H9 (cell line): Measurements from ENCODE around the gene RPUSD2. TPM values are rescaled to one million over a fixed set of nuclear protein-coding genes. Genes with fewer than 3 reads are reported as not detected.
A peak's percentile ranks its signal among the peaks of the same experiment; 100 is the strongest.
"Not testable (repeated sequence)": the region's sequence is repeated elsewhere in the genome, so short reads cannot be mapped to it uniquely, and the experiment has no call there.

Experiments
- DNase-seq: peaks from one replicate; pipeline ENCODE4 v3.0.0-alpha.2; 2017
- H2AFZ ChIP-seq: one replicate; pipeline ENCODE4 v1.6.1; 2013; ENCODE audit warnings: mild to moderate bottlenecking, low read length, control low read depth, moderate library complexity
- H2AK5ac ChIP-seq: 2 replicates; pipeline ENCODE4 v1.6.1; 2013; ENCODE audit warnings: low read length, control low read depth, mixed read lengths; ENCODE audit not compliant: insufficient read length
- H2BK120ac ChIP-seq: one replicate; pipeline ENCODE4 v1.6.1; 2013; ENCODE audit warnings: low read depth, mild to moderate bottlenecking, low read length, control low read depth, inconsistent platforms; ENCODE audit not compliant: poor library complexity, severe bottlenecking
- H2BK12ac ChIP-seq: 2 replicates; pipeline ENCODE4 v1.6.1; 2013; ENCODE audit warnings: low read length, control low read depth, mixed read lengths, low read depth; ENCODE audit not compliant: insufficient read length
- H2BK15ac ChIP-seq: 2 replicates; pipeline ENCODE4 v1.6.1; 2013; ENCODE audit warnings: low read depth, low read length, control low read depth
- H2BK20ac ChIP-seq: one replicate; pipeline ENCODE4 v1.6.1; 2013; ENCODE audit warnings: low read depth, mild to moderate bottlenecking, low read length, control low read depth, inconsistent platforms; ENCODE audit not compliant: poor library complexity, severe bottlenecking
- H2BK5ac ChIP-seq: 2 replicates; pipeline ENCODE4 v1.6.1; 2013; ENCODE audit warnings: low read length, control low read depth, mixed read lengths; ENCODE audit not compliant: insufficient read length
- H3K14ac ChIP-seq: 2 replicates; pipeline ENCODE4 v1.6.1; 2013; ENCODE audit warnings: low read length, control low read depth; ENCODE audit not compliant: insufficient read depth
- H3K18ac ChIP-seq: 2 replicates; pipeline ENCODE4 v1.6.1; 2013; ENCODE audit warnings: low read depth, mild to moderate bottlenecking, mixed read lengths, low read length, control low read depth; ENCODE audit not compliant: insufficient read length
- H3K23ac ChIP-seq: 2 replicates; pipeline ENCODE4 v1.6.1; 2013; ENCODE audit warnings: low read length, control low read depth, mixed read lengths, low read depth; ENCODE audit not compliant: insufficient read length
- H3K23me2 ChIP-seq: 2 replicates; pipeline ENCODE4 v1.6.1; 2013; ENCODE audit warnings: low read depth, mild to moderate bottlenecking, mixed read lengths, low read length, control low read depth; ENCODE audit not compliant: insufficient read length, poor library complexity, severe bottlenecking
- H3K27ac ChIP-seq: 2 replicates; pipeline ENCODE4 v1.5.1; 2013; ENCODE audit warnings: low read length, control low read depth, mixed read lengths, low read depth; ENCODE audit not compliant: insufficient read length
- H3K27me3 ChIP-seq: 2 replicates; pipeline ENCODE4 v1.6.1; 2013; ENCODE audit warnings: low read length, control low read depth, inconsistent platforms; ENCODE audit not compliant: insufficient read depth
- H3K4ac ChIP-seq: 2 replicates; pipeline ENCODE4 v1.6.1; 2013; ENCODE audit warnings: low read depth, mild to moderate bottlenecking, control low read depth, inconsistent platforms, low read length, moderate library complexity
- H3K4me1 ChIP-seq: 2 replicates; pipeline ENCODE4 v1.6.1; 2013; ENCODE audit warnings: low read length, control low read depth, inconsistent platforms; ENCODE audit not compliant: insufficient read depth
- H3K4me2 ChIP-seq: 2 replicates; pipeline ENCODE4 v1.6.1; 2013; ENCODE audit warnings: low read length, control low read depth, mixed read lengths; ENCODE audit not compliant: insufficient read length, insufficient read depth
- H3K56ac ChIP-seq: 2 replicates; pipeline ENCODE4 v1.6.1; 2013; ENCODE audit warnings: low read depth, mild to moderate bottlenecking, mixed read lengths, low read length, control low read depth; ENCODE audit not compliant: insufficient read length
- H3K79me1 ChIP-seq: 2 replicates; pipeline ENCODE4 v1.6.1; 2013; ENCODE audit warnings: low read depth, mild to moderate bottlenecking, moderate library complexity, low read length, control low read depth, inconsistent platforms; ENCODE audit not compliant: insufficient read depth, poor library complexity, severe bottlenecking
- H3K79me2 ChIP-seq: 2 replicates; pipeline ENCODE4 v1.6.1; 2013; ENCODE audit warnings: low read length, control low read depth, inconsistent platforms; ENCODE audit not compliant: insufficient read depth
- H3K9ac ChIP-seq: 2 replicates; pipeline ENCODE4 v1.6.1; 2013; ENCODE audit warnings: low read length, control low read depth, mixed read lengths; ENCODE audit not compliant: insufficient read length; ENCODE audit errors: extremely low read depth
- H3K9me3 ChIP-seq: one replicate; pipeline ENCODE4 v1.6.1; 2013; ENCODE audit warnings: low read depth, low read length, inconsistent platforms; ENCODE audit not compliant: control insufficient read depth
- H3T11ph ChIP-seq: one replicate; pipeline ENCODE4 v1.6.1; 2013; ENCODE audit warnings: mild to moderate bottlenecking, low read length, control low read depth, inconsistent platforms
- H4K20me1 ChIP-seq: one replicate; pipeline ENCODE4 v1.6.1; 2013; ENCODE audit not compliant: control insufficient read depth, insufficient read length, insufficient read depth
- H4K5ac ChIP-seq: 2 replicates; pipeline ENCODE4 v1.6.1; 2013; ENCODE audit warnings: low read depth, mild to moderate bottlenecking, mixed read lengths, low read length, control low read depth; ENCODE audit not compliant: insufficient read length
- H4K8ac ChIP-seq: replicated peaks from 2 replicates; pipeline ENCODE4 v1.6.1; 2013; ENCODE audit warnings: low read length, control low read depth, mixed read lengths, low read depth; ENCODE audit not compliant: insufficient read length
- H4K91ac ChIP-seq: 2 replicates; pipeline ENCODE4 v1.6.1; 2013; ENCODE audit warnings: low read depth, mild to moderate bottlenecking, moderate library complexity, mixed read lengths, low read length, control low read depth; ENCODE audit not compliant: insufficient read length
- H3K27ac Mint-ChIP-seq, 3 experiments: 2 replicates in 2 of 3; 3 replicates in 1 of 3; pipeline ENCODE4 v1.8.0; 2020 to 2021; ENCODE audit warnings: mixed read lengths in 3 of 3, mild to moderate bottlenecking in 1 of 3, moderate library complexity in 1 of 3
- H3K27me3 Mint-ChIP-seq: 2 replicates; pipeline ENCODE4 v1.8.0; 2021; ENCODE audit warnings: low read depth, mild to moderate bottlenecking, moderate library complexity, mixed read lengths
- H3K36me3 Mint-ChIP-seq, 3 experiments: 2 replicates in 2 of 3; 3 replicates in 1 of 3; pipeline ENCODE4 v1.8.0; 2020 to 2021; ENCODE audit warnings: low read depth in 3 of 3, mixed read lengths in 3 of 3; ENCODE audit not compliant: insufficient read depth in 1 of 3
- H3K4me1 Mint-ChIP-seq, 2 experiments: 2 replicates each; pipeline ENCODE4 v1.8.0; 2020; ENCODE audit warnings: mixed read lengths in 2 of 2
- H3K4me3 Mint-ChIP-seq, 2 experiments: 2 replicates in 1 of 2; 3 replicates in 1 of 2; pipeline ENCODE4 v1.8.0; 2020 to 2021; ENCODE audit warnings: mild to moderate bottlenecking in 2 of 2, mixed read lengths in 2 of 2, moderate library complexity in 1 of 2
- H3K9me3 Mint-ChIP-seq, 2 experiments: 2 replicates in 1 of 2; 3 replicates in 1 of 2; pipeline ENCODE4 v1.8.0; 2020; ENCODE audit warnings: mild to moderate bottlenecking in 2 of 2, mixed read lengths in 2 of 2, moderate library complexity in 1 of 2
- WGBS: extraction: QIAGEN DNeasy Blood & Tissue Kit; methylation state at CpG from one replicate; pipeline ENCODE4 v1.1.7; 2013; ENCODE audit warnings: missing lambda C conversion rate, low lambda C conversion rate, mixed read lengths; ENCODE audit not compliant: insufficient read length; ENCODE audit errors: extremely low coverage; 5-methylcytosine and 5-hydroxymethylcytosine counted together
- total RNA-seq: library from RNA; stranded (reverse); gene quantifications from 2 replicates; pipeline ENCODE4 v1.2.1, GENCODE V29; 2021
- TF ChIP-seq, protein P1 (sequence below): fragments of 200-600 bp; sonication (generic); conservative IDR thresholded peaks from 3 replicates; pipeline ENCODE4 v1.8.0; 2021; ENCODE audit warnings: antibody characterized with exemption, mild to moderate bottlenecking

Gene RPUSD2
- total RNA-seq, 1 experiment from 2014 or later = 25.7 TPM

DNA sequence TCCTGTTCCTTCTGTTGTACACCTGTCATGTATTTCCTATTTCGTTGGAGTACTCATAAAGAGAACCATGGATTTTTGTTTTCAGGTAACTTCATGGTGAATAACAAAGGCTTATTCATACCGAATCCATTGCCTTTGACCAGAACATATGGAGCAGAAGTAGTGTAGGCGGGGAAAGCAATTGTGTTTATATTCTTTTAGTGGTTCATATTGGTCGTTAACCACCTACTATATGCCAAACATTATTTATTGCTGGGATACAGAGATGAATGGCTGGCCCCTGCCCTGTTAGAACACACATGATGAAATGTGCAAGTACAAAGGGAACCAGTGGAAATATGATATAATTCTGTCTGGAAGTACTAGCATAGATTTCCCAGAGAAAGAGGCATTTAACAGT, 9.8 kb downstream of the RPUSD2 start:
- H2AFZ ChIP-seq = no peak overlapping the region
- no peak overlapping the region for H2BK20ac ChIP-seq
- H3K9ac ChIP-seq = no peak overlapping the region
- TF ChIP-seq, protein P1, sequence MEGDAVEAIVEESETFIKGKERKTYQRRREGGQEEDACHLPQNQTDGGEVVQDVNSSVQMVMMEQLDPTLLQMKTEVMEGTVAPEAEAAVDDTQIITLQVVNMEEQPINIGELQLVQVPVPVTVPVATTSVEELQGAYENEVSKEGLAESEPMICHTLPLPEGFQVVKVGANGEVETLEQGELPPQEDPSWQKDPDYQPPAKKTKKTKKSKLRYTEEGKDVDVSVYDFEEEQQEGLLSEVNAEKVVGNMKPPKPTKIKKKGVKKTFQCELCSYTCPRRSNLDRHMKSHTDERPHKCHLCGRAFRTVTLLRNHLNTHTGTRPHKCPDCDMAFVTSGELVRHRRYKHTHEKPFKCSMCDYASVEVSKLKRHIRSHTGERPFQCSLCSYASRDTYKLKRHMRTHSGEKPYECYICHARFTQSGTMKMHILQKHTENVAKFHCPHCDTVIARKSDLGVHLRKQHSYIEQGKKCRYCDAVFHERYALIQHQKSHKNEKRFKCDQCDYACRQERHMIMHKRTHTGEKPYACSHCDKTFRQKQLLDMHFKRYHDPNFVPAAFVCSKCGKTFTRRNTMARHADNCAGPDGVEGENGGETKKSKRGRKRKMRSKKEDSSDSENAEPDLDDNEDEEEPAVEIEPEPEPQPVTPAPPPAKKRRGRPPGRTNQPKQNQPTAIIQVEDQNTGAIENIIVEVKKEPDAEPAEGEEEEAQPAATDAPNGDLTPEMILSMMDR = no peak
- H3K18ac ChIP-seq = no peak overlapping the region
- DNase-seq = no peak
- H4K91ac ChIP-seq = no peak overlapping the region
- H3K79me1 ChIP-seq = no peaks in the 10 kb centered on the region
- no peaks in the 10 kb centered on the region for H3K27me3 ChIP-seq
- H3K27ac ChIP-seq = no peak overlapping the region
- no peak overlapping the region for H3K56ac ChIP-seq
- no peak overlapping the region for H3T11ph ChIP-seq
- no peak overlapping the region for H2BK5ac ChIP-seq
- no peak overlapping the region for H4K5ac ChIP-seq
- H2AK5ac ChIP-seq = no peak overlapping the region
- H3K14ac ChIP-seq = no peak overlapping the region
- H3K23ac ChIP-seq = no peak overlapping the region
- peaks cover 2 to 18% (median 10%) of the 10 kb centered on the region in 3 experiments; a peak in 6 of 7 replicates for H3K36me3 Mint-ChIP-seq
- H3K4me3 Mint-ChIP-seq = no peak overlapping the region
- H4K20me1 ChIP-seq = no peaks in the 10 kb centered on the region
- H3K4me1 Mint-ChIP-seq = peaks cover 2% of the 10 kb centered on the region in 2 experiments; a peak in 2 of 4 replicates
- no peak overlapping the region for H3K4ac ChIP-seq
- no peak overlapping the region for H2BK12ac ChIP-seq
- H3K23me2 ChIP-seq = no peaks in the 10 kb centered on the region
- H3K4me2 ChIP-seq = no peak overlapping the region
- H3K27ac Mint-ChIP-seq = peak overlapping the region in 1 of 3 experiments; percentile 24; a peak in 1 of 7 replicates
- H2BK120ac ChIP-seq = no peak overlapping the region
- H3K9me3 Mint-ChIP-seq = peaks cover 3 to 4% of the 10 kb centered on the region in 2 experiments; a peak in 2 of 5 replicates
- no CpG with 5 or more reads among the region's 4 CpGs for WGBS
- H3K79me2 ChIP-seq = no peaks in the 10 kb centered on the region; the same call in 1 of the 2 replicates
- H3K4me1 ChIP-seq = no peaks in the 10 kb centered on the region
- no peaks in the 10 kb centered on the region for H3K9me3 ChIP-seq
- no peak overlapping the region for H2BK15ac ChIP-seq
- peaks cover 2% of the 10 kb centered on the region; the same call in 1 of the 2 replicates for H3K27me3 Mint-ChIP-seq
- H4K8ac ChIP-seq = no peak overlapping the region

DNA sequence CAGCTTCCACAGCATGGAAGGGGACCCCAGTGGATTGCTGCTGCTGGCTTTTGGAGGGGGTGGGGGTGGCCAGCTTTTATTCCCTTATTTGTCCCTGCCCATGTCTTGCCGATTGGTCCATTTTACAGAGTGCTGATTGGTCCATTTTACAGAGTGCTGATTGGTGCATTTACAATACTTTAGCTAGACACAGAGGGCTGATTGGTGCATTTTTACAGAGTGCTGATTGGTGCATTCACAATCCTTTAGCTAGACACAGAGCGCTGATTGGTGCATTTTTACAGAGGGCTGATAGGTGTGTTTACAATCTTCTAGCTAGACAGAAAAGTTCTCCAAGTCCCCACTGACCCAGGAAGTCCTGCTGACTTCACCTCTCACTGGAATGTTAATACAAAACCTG, 12.7 kb downstream of the RPUSD2 start:
- no CpG with 5 or more reads among the region's 2 CpGs for WGBS
- H3K56ac ChIP-seq, H3K18ac ChIP-seq, H3K27ac ChIP-seq, H3K9me3 Mint-ChIP-seq, DNase-seq, H3K27me3 Mint-ChIP-seq, H3K23me2 ChIP-seq, H3K9ac ChIP-seq, H3K14ac ChIP-seq, H2AFZ ChIP-seq, H3K4ac ChIP-seq, H3K4me1 ChIP-seq, H4K8ac ChIP-seq, H2BK120ac ChIP-seq, H4K20me1 ChIP-seq, H3T11ph ChIP-seq, H2AK5ac ChIP-seq, H3K4me2 ChIP-seq, H3K27me3 ChIP-seq, H2BK5ac ChIP-seq, H2BK15ac ChIP-seq, H3K27ac Mint-ChIP-seq, H4K5ac ChIP-seq, H4K91ac ChIP-seq, H3K9me3 ChIP-seq, H2BK20ac ChIP-seq, H3K36me3 Mint-ChIP-seq, H3K79me1 ChIP-seq, H2BK12ac ChIP-seq, H3K23ac ChIP-seq, H3K4me1 Mint-ChIP-seq, H3K79me2 ChIP-seq, H3K4me3 Mint-ChIP-seq: not testable (repeated sequence)
